Measurements from ENCODE around the gene VPS37D. TPM values are rescaled to one million over a fixed set of nuclear protein-coding genes. Genes with fewer than 3 reads are reported as not detected.
A peak's percentile ranks its signal among the peaks of the same experiment; 100 is the strongest.

VPS37D gene
- total RNA-seq, 1 donor from 2014 or later, result 0.24 TPM

DNA sequence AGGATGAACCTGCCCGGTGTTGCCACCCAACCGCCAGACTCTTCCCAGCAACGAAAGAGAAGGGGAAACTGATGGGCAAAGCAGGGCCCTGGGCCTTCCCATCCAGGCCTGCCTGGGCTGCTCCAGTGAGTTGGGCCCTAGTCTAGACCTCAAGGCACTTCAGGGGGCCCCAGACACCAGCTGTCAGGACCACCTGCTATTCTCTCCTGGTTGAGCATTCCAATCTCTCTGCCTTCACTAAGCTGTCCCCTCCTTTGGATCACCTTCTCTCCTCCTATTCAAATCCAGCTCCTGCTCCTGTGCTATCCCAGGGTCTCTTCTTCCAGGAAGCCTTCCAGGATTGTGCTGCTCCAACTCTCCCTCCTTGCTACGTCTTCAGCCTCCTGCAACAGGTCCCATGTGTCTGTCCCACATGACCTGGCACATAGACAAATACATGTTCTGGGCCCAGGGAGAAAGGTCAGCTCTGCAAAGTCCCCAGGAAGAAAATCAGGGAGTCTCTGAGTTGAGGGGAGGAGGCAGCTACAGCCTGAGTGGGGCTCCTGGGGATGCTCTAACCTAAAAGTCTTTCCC lies 48.8 kb downstream of the VPS37D start:
- no peaks in the 10 kb centered on the region for H3K36me3 Mint-ChIP-seq (ENCODE audit: low read depth)
- no peak overlapping the region for H3K27ac Mint-ChIP-seq
- ChIA-PET POLR2A (interaction anchor here (0.6 to 1.4 kb wide), 2 partner anchors 9 to 22 kb away, joined by 3 to 12 read pairs; partner anchors contain the start of gene ABHD11), CTCF (no interaction called here)
- intact Hi-C loops (cut with micrococcal nuclease), result no loop called here
- no peak for DNase-seq
- ATAC-seq (ENCODE audit: low read depth), result no peak
- no peak overlapping the region for H3K4me3 Mint-ChIP-seq
- TF ChIP-seq, protein P1, sequence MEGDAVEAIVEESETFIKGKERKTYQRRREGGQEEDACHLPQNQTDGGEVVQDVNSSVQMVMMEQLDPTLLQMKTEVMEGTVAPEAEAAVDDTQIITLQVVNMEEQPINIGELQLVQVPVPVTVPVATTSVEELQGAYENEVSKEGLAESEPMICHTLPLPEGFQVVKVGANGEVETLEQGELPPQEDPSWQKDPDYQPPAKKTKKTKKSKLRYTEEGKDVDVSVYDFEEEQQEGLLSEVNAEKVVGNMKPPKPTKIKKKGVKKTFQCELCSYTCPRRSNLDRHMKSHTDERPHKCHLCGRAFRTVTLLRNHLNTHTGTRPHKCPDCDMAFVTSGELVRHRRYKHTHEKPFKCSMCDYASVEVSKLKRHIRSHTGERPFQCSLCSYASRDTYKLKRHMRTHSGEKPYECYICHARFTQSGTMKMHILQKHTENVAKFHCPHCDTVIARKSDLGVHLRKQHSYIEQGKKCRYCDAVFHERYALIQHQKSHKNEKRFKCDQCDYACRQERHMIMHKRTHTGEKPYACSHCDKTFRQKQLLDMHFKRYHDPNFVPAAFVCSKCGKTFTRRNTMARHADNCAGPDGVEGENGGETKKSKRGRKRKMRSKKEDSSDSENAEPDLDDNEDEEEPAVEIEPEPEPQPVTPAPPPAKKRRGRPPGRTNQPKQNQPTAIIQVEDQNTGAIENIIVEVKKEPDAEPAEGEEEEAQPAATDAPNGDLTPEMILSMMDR (IDR thresholded peaks at IDR 0.05), result no peak
- H3K9me3 Mint-ChIP-seq, result no peaks in the 10 kb centered on the region
- H3K4me1 Mint-ChIP-seq, result peaks cover 21% of the 10 kb centered on the region
- H3K27me3 Mint-ChIP-seq, result peaks cover 40% of the 10 kb centered on the region

DNA sequence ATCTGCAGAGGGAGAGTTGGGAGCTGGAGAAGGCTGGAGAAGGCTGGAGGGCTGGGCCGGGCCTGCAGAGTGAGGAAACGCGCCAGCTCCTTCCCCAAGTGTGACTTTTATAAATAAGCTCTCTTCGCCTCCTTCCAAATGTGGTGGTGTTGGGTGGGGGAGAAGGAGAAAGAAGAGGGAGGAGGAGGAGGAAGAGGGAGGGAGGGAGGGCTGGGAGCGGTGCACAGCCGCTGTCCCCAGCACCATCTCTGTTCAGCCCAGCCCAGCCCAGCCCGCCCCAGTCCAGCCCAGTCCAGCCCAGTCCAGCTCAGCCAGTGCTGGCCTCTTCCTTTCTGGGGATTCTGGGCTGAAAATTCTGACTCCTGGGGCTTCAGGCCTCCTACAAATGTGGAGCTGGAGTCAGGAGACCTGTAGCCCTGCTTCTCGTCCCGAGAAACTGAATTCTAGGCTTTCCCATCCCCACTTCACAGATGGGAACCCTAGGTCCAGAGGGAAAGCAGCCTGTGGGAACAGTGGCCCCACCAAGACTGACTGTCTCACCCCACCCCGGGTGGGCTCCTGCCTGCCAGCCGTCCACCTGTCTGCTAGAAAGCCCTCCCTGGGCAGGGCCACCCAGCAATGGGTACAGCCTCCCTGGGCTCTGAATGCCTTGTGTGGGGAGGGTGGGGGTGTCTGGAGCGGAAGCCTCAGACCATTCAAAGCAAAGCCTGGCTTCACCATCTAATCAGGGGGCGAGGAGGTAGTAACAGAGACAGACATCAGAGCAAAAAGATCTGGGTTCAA lies 49.6 kb downstream of the VPS37D start:
- TF ChIP-seq, protein P1 (IDR thresholded peaks at IDR 0.05), result no peak
- intact Hi-C loops (cut with micrococcal nuclease), result no loop called here
- no peaks in the 10 kb centered on the region for H3K36me3 Mint-ChIP-seq (ENCODE audit: low read depth)
- peaks cover 37% of the 10 kb centered on the region for H3K27me3 Mint-ChIP-seq
- H3K4me3 Mint-ChIP-seq, result peak overlapping the region; percentile 68
- ChIA-PET POLR2A (interaction anchor here (0.6 to 1.4 kb wide), 4 partner anchors 9 to 195 kb away, joined by 3 to 12 read pairs (median 7); partner anchors contain the start of genes ABHD11 and BAZ1B), CTCF (no interaction called here)
- no peak for DNase-seq
- no peaks in the 10 kb centered on the region for H3K9me3 Mint-ChIP-seq
- no peak for ATAC-seq (ENCODE audit: low read depth)
- peaks cover 21% of the 10 kb centered on the region for H3K4me1 Mint-ChIP-seq
- no peak overlapping the region for H3K27ac Mint-ChIP-seq

DNA sequence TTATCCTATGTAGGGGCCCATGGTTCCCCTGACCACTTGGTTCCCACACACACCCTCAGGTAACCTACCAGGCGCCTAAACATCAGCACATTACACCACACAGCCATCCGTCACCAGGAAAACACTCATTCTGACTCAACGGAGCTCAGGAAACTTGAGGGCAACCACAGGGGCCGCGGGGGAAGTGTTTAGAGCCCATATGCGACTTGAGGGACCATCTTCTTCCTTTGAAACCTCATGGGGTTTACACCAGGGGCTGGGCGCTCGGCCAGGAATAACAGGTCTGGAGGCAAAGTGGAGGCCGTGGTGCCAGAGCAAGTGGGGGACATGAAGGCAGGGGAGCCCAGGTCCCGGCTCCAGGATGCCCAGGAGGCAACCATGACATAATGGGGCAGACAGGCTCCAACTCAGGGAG lies 50.4 kb downstream of the VPS37D start:
- TF ChIP-seq, protein P1 (IDR thresholded peaks at IDR 0.05), result no peak
- ChIA-PET CTCF (no interaction called here), POLR2A (interaction anchor here (1.0 to 1.4 kb wide), 2 partner anchors 20 to 195 kb away, joined by 3 to 5 read pairs; partner anchors contain the start of genes ABHD11 and BAZ1B)
- Mint-ChIP-seq H3K36me3 (ENCODE audit: low read depth) (no peaks in the 10 kb centered on the region), H3K27me3 (peaks cover 35% of the 10 kb centered on the region), H3K27ac (no peak overlapping the region), H3K4me3 (peak overlapping the region; percentile 68), H3K9me3 (no peaks in the 10 kb centered on the region), H3K4me1 (peaks cover 21% of the 10 kb centered on the region)
- intact Hi-C loops (cut with micrococcal nuclease), result loop anchor here (1.0 to 2.0 kb wide), 3 partner anchors 11 to 51 kb away; partner anchors contain the start of genes BUD23, DNAJC30 and VPS37D
- peak; percentile 38 for DNase-seq
- peak; percentile 48 for ATAC-seq (ENCODE audit: low read depth)

DNA sequence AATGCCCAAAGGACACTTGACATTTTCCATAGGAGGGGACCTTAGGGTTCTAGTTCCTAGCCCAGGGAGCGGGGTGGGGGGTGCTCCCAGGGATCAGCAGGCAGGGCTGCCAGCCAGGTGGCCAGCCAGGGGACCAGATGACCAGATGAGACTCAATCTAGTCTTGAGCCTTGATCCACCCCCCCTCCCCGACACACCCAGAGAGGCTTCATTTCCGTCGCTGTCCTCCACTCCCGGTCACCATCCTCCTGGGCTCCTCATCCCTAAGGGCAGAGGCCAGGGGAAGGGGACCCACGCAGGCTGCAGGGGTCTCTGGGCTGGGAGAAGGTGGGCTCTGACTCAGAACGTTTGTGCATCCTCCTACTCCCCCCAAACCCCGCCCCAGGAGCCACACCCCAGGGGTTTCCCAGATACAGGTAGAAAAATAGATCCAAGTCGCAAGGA lies 50.8 kb downstream of the VPS37D start:
- intact Hi-C loops (cut with micrococcal nuclease), result loop anchor here (1.0 to 2.0 kb wide), 3 partner anchors 11 to 52 kb away; partner anchors contain the start of genes BUD23, DNAJC30 and VPS37D
- Mint-ChIP-seq H3K4me3 (peak overlapping the region; percentile 68), H3K9me3 (no peaks in the 10 kb centered on the region), H3K4me1 (peaks cover 21% of the 10 kb centered on the region), H3K36me3 (ENCODE audit: low read depth) (no peaks in the 10 kb centered on the region), H3K27ac (no peak overlapping the region), H3K27me3 (peaks cover 31% of the 10 kb centered on the region)
- no peak for DNase-seq
- TF ChIP-seq, protein P1 (IDR thresholded peaks at IDR 0.05), result no peak
- no peak for ATAC-seq (ENCODE audit: low read depth)
- ChIA-PET POLR2A (no interaction called here), CTCF (no interaction called here)
